Naive B cell (primary cell): ENCODE measurements around the gene AMBRA1. TPM values are rescaled to one million over a fixed set of nuclear protein-coding genes. Genes with fewer than 3 reads are reported as not detected.
A peak's percentile ranks its signal among the peaks of the same experiment; 100 is the strongest.

ENCODE experiments used
- ATAC-seq, 2 donors: fragments of 150-1000 bp; cut with Tn5 transposase; 2 replicates each; pipeline ENCODE4 v1.10.0; 2021; ENCODE audit warnings: low read depth in 2 of 2, mild to moderate bottlenecking in 2 of 2, moderate library complexity in 2 of 2
- DNase-seq: peaks from one replicate; pipeline ENCODE4 v3.0.0; 2022
- H3K27ac Mint-ChIP-seq, 6 donors: one replicate each; pipeline ENCODE4 v1.8.0; 2020 to 2022; ENCODE audit warnings: mild to moderate bottlenecking in 6 of 6, mixed read lengths in 6 of 6, moderate library complexity in 5 of 6, inconsistent platforms in 2 of 6
- H3K27me3 Mint-ChIP-seq, 3 donors: one replicate each; pipeline ENCODE4 v1.8.0; 2021 to 2022; ENCODE audit warnings: mixed read lengths in 3 of 3, mild to moderate bottlenecking in 1 of 3
- H3K36me3 Mint-ChIP-seq, 2 donors: one replicate each; pipeline ENCODE4 v1.8.0; 2020 to 2022; ENCODE audit warnings: mixed read lengths in 2 of 2, inconsistent platforms in 1 of 2, mild to moderate bottlenecking in 1 of 2
- H3K4me1 Mint-ChIP-seq, 3 donors: one replicate each; pipeline ENCODE4 v1.8.0; 2020 to 2022; ENCODE audit warnings: mixed read lengths in 3 of 3, inconsistent platforms in 1 of 3, mild to moderate bottlenecking in 1 of 3, moderate library complexity in 1 of 3
- H3K4me3 Mint-ChIP-seq, 8 donors: one replicate each; pipeline ENCODE4 v1.8.0; 2020 to 2022; ENCODE audit warnings: mild to moderate bottlenecking in 8 of 8, mixed read lengths in 8 of 8, moderate library complexity in 8 of 8, inconsistent platforms in 2 of 8
- H3K9me3 Mint-ChIP-seq, 7 donors: one replicate each; pipeline ENCODE4 v1.8.0; 2020 to 2022; ENCODE audit warnings: mixed read lengths in 7 of 7, mild to moderate bottlenecking in 5 of 7, inconsistent platforms in 2 of 7, moderate library complexity in 1 of 7
- polyA plus RNA-seq, 6 donors: library from polyadenylated mRNA; unstranded; fragments of 300-500 nt; fragmentation: Illumina TruSeq; gene quantifications; one replicate each; pipeline ENCODE4 v1.2.3, GENCODE V29; 2021; ENCODE audit warnings: low read depth in 6 of 6

Gene AMBRA1
- polyA plus RNA-seq, 6 donors from 2014 or later = 6.6 to 11.3 (median 7.8) TPM

DNA sequence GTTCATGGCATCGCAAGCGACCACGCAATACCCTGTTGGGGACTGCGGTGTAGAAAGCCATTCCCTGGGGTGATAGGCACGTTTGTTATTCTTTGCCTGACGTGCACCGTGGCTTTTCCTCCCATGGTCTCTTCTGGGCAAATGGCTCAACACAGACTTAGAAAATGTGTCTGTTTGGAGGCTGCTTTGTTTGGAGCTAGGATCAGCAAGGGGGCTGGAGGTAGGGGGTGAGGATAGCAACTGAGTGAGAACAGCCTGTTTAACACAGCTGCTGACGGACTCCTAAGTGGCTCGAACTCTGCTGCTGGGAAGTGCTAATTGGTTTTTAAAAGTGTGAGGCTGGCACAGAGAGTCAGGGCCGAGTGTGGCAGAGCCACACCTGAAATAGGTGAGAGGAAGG is 186.2 kb downstream of the AMBRA1 start:
- peak overlapping the region in 1 of 6 donors; percentile 53 for H3K27ac Mint-ChIP-seq
- no peaks in the 10 kb centered on the region for H3K27me3 Mint-ChIP-seq
- H3K4me3 Mint-ChIP-seq = no peak overlapping the region
- H3K36me3 Mint-ChIP-seq = peaks cover 14 to 18% of the 10 kb centered on the region in 2 donors
- DNase-seq (no peak), ATAC-seq (no peak)
- no peaks in the 10 kb centered on the region for H3K9me3 Mint-ChIP-seq
- H3K4me1 Mint-ChIP-seq = no peaks in the 10 kb centered on the region

GRCh38 chr11:46404476-46405017 is 189.3 kb downstream of the AMBRA1 start:
- no peaks in the 10 kb centered on the region for H3K9me3 Mint-ChIP-seq
- H3K4me1 Mint-ChIP-seq = no peaks in the 10 kb centered on the region
- ATAC-seq (no peak), DNase-seq (no peak)
- no peak overlapping the region for H3K4me3 Mint-ChIP-seq
- H3K27ac Mint-ChIP-seq = no peak overlapping the region
- H3K27me3 Mint-ChIP-seq = no peaks in the 10 kb centered on the region
- H3K36me3 Mint-ChIP-seq = peaks cover 22 to 33% of the 10 kb centered on the region in 2 donors

GRCh38 chr11:46402957-46403902 is 190.6 kb downstream of the AMBRA1 start:
- H3K4me3 Mint-ChIP-seq = no peak overlapping the region
- peak overlapping the region in 1 of 6 donors; percentile 7 for H3K27ac Mint-ChIP-seq
- H3K36me3 Mint-ChIP-seq = peaks cover 22 to 35% of the 10 kb centered on the region in 2 donors
- ATAC-seq = no peak
- no peaks in the 10 kb centered on the region for H3K27me3 Mint-ChIP-seq
- no peaks in the 10 kb centered on the region for H3K4me1 Mint-ChIP-seq
- no peaks in the 10 kb centered on the region for H3K9me3 Mint-ChIP-seq
- no peak for DNase-seq

DNA sequence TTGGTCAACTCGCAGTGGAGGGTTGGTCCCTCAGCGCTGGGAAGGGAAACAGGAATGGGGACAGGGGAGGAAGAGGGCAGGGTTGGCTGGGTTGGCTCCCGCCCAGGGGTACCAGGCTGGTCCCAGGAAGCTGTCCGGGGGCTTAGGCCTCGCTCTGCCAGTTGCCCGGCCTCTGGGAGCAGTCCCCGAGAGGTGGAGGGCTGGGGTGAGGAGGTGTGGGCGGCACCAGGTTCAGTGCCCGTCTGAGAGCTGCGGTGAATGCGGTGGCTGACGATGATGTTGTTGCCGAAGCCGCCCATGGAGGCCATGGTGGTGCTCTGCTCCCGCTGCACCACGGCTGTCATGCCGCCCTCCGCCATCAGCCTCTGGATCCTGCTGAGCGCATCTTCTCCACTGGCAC is 196.3 kb downstream of the AMBRA1 start:
- Mint-ChIP-seq H3K27me3 (peaks cover 7 to 12% (median 10%) of the 10 kb centered on the region in 3 donors), H3K4me1 (peaks cover 4 to 9% (median 9%) of the 10 kb centered on the region in 3 donors), H3K9me3 (no peaks in the 10 kb centered on the region), H3K4me3 (no peak overlapping the region), H3K27ac (peak overlapping the region in 1 of 6 donors; percentile 43), H3K36me3 (peaks cover 7 to 29% of the 10 kb centered on the region in 2 donors)
- DNase-seq (no peak), ATAC-seq (no peak)

DNA sequence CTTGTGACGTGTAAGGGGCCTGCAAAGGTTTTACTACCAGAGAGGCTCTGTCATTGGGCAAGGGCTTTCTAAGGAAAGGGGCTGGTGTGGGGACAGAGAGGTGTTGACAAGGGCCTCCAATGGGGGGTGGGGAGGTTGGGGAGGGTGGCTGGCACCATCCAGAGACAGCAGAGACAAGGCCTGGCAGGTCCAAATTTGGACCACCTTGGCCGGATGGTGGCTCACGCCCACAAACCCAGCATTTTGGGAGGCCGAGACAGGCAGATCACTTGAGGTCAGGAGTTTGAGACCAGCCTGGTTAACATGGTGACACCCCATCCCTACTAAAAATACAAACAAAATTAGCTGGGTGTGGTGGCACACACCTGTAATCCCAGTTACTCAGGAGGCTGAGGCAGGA is 200.1 kb downstream of the AMBRA1 start:
- H3K27me3 Mint-ChIP-seq = peaks cover 17 to 35% (median 28%) of the 10 kb centered on the region in 3 donors
- peak overlapping the region in 3 of 8 donors; percentile 29 to 57 (median 50) for H3K4me3 Mint-ChIP-seq
- H3K4me1 Mint-ChIP-seq = peaks cover 8 to 22% (median 17%) of the 10 kb centered on the region in 3 donors
- peak overlapping the region in 1 of 6 donors; percentile 63 for H3K27ac Mint-ChIP-seq
- ATAC-seq (no peak), DNase-seq (no peak)
- H3K9me3 Mint-ChIP-seq = no peaks in the 10 kb centered on the region
- peaks cover 0 to 14% of the 10 kb centered on the region in 2 donors for H3K36me3 Mint-ChIP-seq

DNA sequence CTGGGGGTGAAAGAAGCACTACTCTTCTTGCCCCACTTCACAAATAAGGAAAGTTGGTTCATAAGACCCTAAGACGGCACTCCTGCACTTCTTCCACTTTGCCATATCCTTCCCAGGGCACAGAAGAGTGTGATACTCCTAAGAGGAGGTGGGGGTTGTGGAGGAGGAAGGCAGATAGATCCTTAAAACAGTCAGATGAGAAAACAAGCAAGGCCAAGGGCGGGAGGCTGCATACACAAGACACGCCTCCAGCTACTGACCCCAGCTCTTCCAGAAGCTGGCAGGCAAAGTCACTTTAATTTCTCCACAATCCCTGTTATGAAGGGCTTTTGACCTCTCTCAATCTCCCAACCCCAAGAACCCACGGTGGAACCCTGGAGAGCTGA is 200.6 kb downstream of the AMBRA1 start:
- Mint-ChIP-seq H3K9me3 (no peaks in the 10 kb centered on the region), H3K4me1 (peaks cover 8 to 22% (median 17%) of the 10 kb centered on the region in 3 donors), H3K27me3 (peaks cover 23 to 41% (median 33%) of the 10 kb centered on the region in 3 donors), H3K4me3 (peak overlapping the region in 6 of 8 donors; percentile 57 to 85 (median 76)), H3K27ac (peak overlapping the region in 3 of 6 donors; percentile 63 to 78 (median 70)), H3K36me3 (peaks cover 0 to 14% of the 10 kb centered on the region in 2 donors)
- DNase-seq (no peak), ATAC-seq (no peak)

DNA sequence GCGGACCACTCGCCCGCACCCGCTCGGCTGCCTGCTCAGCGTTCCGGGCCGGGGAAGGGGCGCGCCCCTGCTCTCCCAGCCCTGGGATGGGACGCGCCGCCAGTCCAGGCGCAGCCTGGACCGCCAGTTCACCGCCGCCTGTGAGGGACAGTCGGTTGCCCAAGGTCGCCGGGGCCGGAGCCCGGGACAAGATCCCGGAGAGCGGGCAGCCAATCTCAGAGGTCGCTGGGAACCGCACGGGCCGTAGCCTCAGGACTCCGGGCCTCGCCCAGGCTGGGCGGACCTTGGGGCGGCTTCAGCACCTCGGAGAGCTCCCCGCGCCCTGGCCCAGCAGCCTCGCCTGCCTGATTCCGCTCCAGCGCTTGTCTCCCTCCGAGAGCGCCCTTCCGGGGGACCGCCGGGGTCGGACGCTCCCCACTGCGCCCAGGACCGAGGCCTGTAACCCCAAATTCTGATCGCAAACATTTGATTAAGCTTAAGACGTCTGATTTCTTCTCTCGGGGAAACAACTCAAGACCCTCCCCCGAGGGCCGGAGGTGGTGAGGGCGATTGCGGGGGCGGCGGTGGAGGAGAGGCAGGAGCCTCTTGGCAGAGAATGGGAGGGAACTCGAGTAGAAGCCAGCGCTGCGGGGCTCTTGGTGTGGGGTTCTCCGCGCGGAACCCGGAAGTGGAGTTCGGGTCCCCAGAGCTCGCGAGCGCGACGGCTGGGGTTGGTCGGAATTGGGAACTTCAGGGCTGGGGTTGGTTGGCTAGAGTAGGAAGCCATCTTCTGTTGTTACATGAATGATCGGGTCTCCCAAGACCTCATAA is 201.2 kb downstream of the AMBRA1 start:
- peak; percentile 73 for DNase-seq
- Mint-ChIP-seq H3K4me1 (peaks cover 8 to 22% (median 17%) of the 10 kb centered on the region in 3 donors), H3K9me3 (no peaks in the 10 kb centered on the region), H3K36me3 (peaks cover 0 to 9% of the 10 kb centered on the region in 2 donors), H3K27me3 (peaks cover 25 to 47% (median 39%) of the 10 kb centered on the region in 3 donors), H3K4me3 (peak overlapping the region; percentile 57 to 85 (median 76)), H3K27ac (peak overlapping the region in 2 of 6 donors; percentile 70 to 78)
- ATAC-seq = peak; percentile 84 to 85

GRCh38 chr11:46391578-46392420 is 202.0 kb downstream of the AMBRA1 start, which contains the start of gene CHRM4:
CHRM4 (minus strand) TSS chr11:46391776; CDS start chr11:46386557, 5,219 bp downstream.
- no peaks in the 10 kb centered on the region for H3K9me3 Mint-ChIP-seq
- peaks cover 8 to 22% (median 17%) of the 10 kb centered on the region in 3 donors for H3K4me1 Mint-ChIP-seq
- ATAC-seq (no peak), DNase-seq (no peak)
- peaks cover 0 to 3% of the 10 kb centered on the region in 2 donors for H3K36me3 Mint-ChIP-seq
- peak within 1 kb of the TSS in 1 of 6 donors; percentile 71 for H3K27ac Mint-ChIP-seq
- peak within 1 kb of the TSS in 7 of 8 donors; percentile 73 to 85 (median 78) for H3K4me3 Mint-ChIP-seq
- H3K27me3 Mint-ChIP-seq = peaks cover 32 to 55% (median 48%) of the 10 kb centered on the region in 3 donors

- peaks cover 38 to 61% (median 54%) of the 10 kb centered on the region in 3 donors for H3K27me3 Mint-ChIP-seq
- H3K4me3 Mint-ChIP-seq = peak overlapping the region in 1 of 8 donors; percentile 63
- H3K36me3 Mint-ChIP-seq = peaks cover 0 to 9% of the 10 kb centered on the region in 2 donors
- DNase-seq = no peak
- peaks cover 8 to 22% (median 17%) of the 10 kb centered on the region in 3 donors for H3K4me1 Mint-ChIP-seq
- peaks cover 0 to 2% (median 0%) of the 10 kb centered on the region in 7 donors for H3K9me3 Mint-ChIP-seq
- no peak for ATAC-seq
- H3K27ac Mint-ChIP-seq = no peak overlapping the region
These were observed 202.6 kb downstream of the AMBRA1 start for GRCh38 chr11:46391186-46391577.

GRCh38 chr11:46390331-46391171 is 203.3 kb downstream of the AMBRA1 start:
- Mint-ChIP-seq H3K9me3 (peaks cover 0 to 3% (median 0%) of the 10 kb centered on the region in 7 donors), H3K4me3 (peak overlapping the region in 5 of 8 donors; percentile 24 to 63 (median 56)), H3K27me3 (peaks cover 43 to 68% (median 60%) of the 10 kb centered on the region in 3 donors), H3K36me3 (peaks cover 0 to 14% of the 10 kb centered on the region in 2 donors), H3K27ac (peak overlapping the region in 1 of 6 donors; percentile 71), H3K4me1 (peaks cover 8 to 22% (median 17%) of the 10 kb centered on the region in 3 donors)
- ATAC-seq = no peak
- DNase-seq = no peak
